ENCODE results near the gene ZNF385B.

ZNF385B gene

DNA sequence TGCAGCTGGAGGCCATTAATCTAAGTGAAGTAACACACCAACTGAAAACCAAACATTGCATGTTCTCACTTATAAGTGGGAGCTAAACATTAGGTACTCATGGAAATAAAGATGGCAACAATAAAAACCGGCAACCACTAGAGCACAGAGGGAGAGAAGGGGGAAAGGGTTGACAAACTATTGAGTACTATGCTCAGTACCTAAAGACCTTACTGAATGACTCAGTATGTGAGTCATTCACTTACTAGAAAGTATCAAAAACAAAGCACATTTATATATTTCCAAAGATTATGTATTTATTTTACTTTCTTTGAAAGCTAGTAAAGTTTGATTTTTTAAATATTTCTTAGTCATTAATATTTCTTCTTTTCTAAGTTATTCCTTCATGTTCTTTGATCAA, 48.9 kb downstream of the ZNF385B start:
- H3K27me3 ChIP-seq (ENCODE audit: low read depth, low read length): no peaks in the 10 kb centered on the region
- H3K4me1 ChIP-seq (ENCODE audit: low read length): 0 out of 2 replicates have a peak, but pooled peaks cover 4% of the 10 kb centered on the region
- H3K36me3 ChIP-seq (replicated peaks; ENCODE audit: low read depth, low read length): no peaks in the 10 kb centered on the region
- no peak overlapping the region for H3K4me2 ChIP-seq (ENCODE audit: low read length)
- H3K9me3 ChIP-seq (ENCODE audit: insufficient read depth, low read length): no peaks in the 10 kb centered on the region
- H4K20me1 ChIP-seq (ENCODE audit: insufficient read depth, low read length): no peaks in the 10 kb centered on the region
- H3K9ac ChIP-seq (ENCODE audit: low read length): no peak overlapping the region
- no peak overlapping the region for H2AFZ ChIP-seq (ENCODE audit: low read depth, low read length)
- H3K79me2 ChIP-seq (ENCODE audit: low read length): no peaks in the 10 kb centered on the region
- H3K4me3 ChIP-seq (ENCODE audit: low read length): no peak overlapping the region
- TF ChIP-seq CTCF (IDR thresholded peaks at IDR 0.05; ENCODE audit: low read depth, low read length) (no peak), EZH2phosphoT487 (IDR thresholded peaks at IDR 0.05; ENCODE audit: low read depth) (no peak)
- no peak overlapping the region for H3K27ac ChIP-seq (ENCODE audit: low read length)

GRCh38 chr2:179811042-179811441, 50.4 kb downstream of the ZNF385B start:
- no peaks in the 10 kb centered on the region for H3K79me2 ChIP-seq (ENCODE audit: low read length)
- no peak overlapping the region for H3K4me3 ChIP-seq (ENCODE audit: low read length)

DNA sequence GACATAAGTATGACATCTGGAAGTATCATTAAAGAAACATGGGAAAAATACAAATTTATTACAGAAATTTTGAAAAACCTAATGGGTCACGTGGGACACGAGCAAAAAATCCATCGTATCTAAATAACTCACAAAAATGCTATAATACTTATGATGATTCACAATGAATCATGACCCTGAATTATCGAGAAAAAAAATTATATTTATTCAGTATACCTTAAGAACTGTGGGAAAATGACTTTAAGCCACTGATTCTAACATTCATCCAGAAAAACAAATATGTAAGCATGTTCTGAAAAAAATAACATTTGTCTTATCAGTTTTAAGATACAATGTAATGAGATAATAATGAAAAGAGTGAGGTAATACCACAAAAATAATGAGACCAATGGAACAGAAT, 51.8 kb downstream of the ZNF385B start:
- H3K4me3 ChIP-seq (ENCODE audit: low read length): no peak overlapping the region
- H3K4me2 ChIP-seq (ENCODE audit: low read length): no peak overlapping the region
- no peak overlapping the region for H3K9ac ChIP-seq (ENCODE audit: low read length)
- H3K4me1 ChIP-seq (ENCODE audit: low read length): no peaks in the 10 kb centered on the region
- no peak overlapping the region for H3K27ac ChIP-seq (ENCODE audit: low read length)
- no peak for TF ChIP-seq EZH2phosphoT487 (IDR thresholded peaks at IDR 0.05; ENCODE audit: low read depth)
- TF ChIP-seq CTCF (IDR thresholded peaks at IDR 0.05; ENCODE audit: low read depth, low read length): no peak
- H3K9me3 ChIP-seq (ENCODE audit: insufficient read depth, low read length): no peaks in the 10 kb centered on the region
- no peaks in the 10 kb centered on the region for H3K27me3 ChIP-seq (ENCODE audit: low read depth, low read length)
- no peaks in the 10 kb centered on the region for H4K20me1 ChIP-seq (ENCODE audit: insufficient read depth, low read length)
- no peaks in the 10 kb centered on the region for H3K36me3 ChIP-seq (replicated peaks; ENCODE audit: low read depth, low read length)
- H2AFZ ChIP-seq (ENCODE audit: low read depth, low read length): no peak overlapping the region
- no peaks in the 10 kb centered on the region for H3K79me2 ChIP-seq (ENCODE audit: low read length)

More at GRCh38 chr2:179811042-179811441, 50.4 kb downstream of the ZNF385B start:
- H3K4me2 ChIP-seq (ENCODE audit: low read length): no peak overlapping the region
- TF ChIP-seq EZH2phosphoT487 (IDR thresholded peaks at IDR 0.05; ENCODE audit: low read depth) (no peak), CTCF (IDR thresholded peaks at IDR 0.05; ENCODE audit: low read depth, low read length) (no peak)
- H2AFZ ChIP-seq (ENCODE audit: low read depth, low read length): no peak overlapping the region
- no peaks in the 10 kb centered on the region for H3K36me3 ChIP-seq (replicated peaks; ENCODE audit: low read depth, low read length)
- H3K27ac ChIP-seq (ENCODE audit: low read length): no peak overlapping the region
- no peaks in the 10 kb centered on the region for H4K20me1 ChIP-seq (ENCODE audit: insufficient read depth, low read length)
- no peaks in the 10 kb centered on the region for H3K27me3 ChIP-seq (ENCODE audit: low read depth, low read length)
- no peaks in the 10 kb centered on the region for H3K9me3 ChIP-seq (ENCODE audit: insufficient read depth, low read length)
- no peak overlapping the region for H3K9ac ChIP-seq (ENCODE audit: low read length)
- H3K4me1 ChIP-seq (ENCODE audit: low read length): no peaks in the 10 kb centered on the region

GRCh38 chr2:179805001-179805400, 56.4 kb downstream of the ZNF385B start:
- Histone ChIP-seq H3K27ac (ENCODE audit: low read length) (no peak overlapping the region), H3K4me3 (ENCODE audit: low read length) (no peak overlapping the region), H3K36me3 (replicated peaks; ENCODE audit: low read depth, low read length) (no peaks in the 10 kb centered on the region), H4K20me1 (ENCODE audit: insufficient read depth, low read length) (no peaks in the 10 kb centered on the region), H3K9me3 (ENCODE audit: insufficient read depth, low read length) (no peaks in the 10 kb centered on the region), H3K4me2 (ENCODE audit: low read length) (no peak overlapping the region), H3K27me3 (ENCODE audit: low read depth, low read length) (no peaks in the 10 kb centered on the region), H3K79me2 (ENCODE audit: low read length) (no peaks in the 10 kb centered on the region), H2AFZ (ENCODE audit: low read depth, low read length) (no peak overlapping the region), H3K4me1 (ENCODE audit: low read length) (no peaks in the 10 kb centered on the region), H3K9ac (ENCODE audit: low read length) (no peak overlapping the region)
- TF ChIP-seq CTCF (IDR thresholded peaks at IDR 0.05; ENCODE audit: low read depth, low read length) (no peak), EZH2phosphoT487 (IDR thresholded peaks at IDR 0.05; ENCODE audit: low read depth) (no peak)
